ENCODE measurements around the gene PTPRO. TPM values are rescaled to one million over a fixed set of nuclear protein-coding genes. Genes with fewer than 3 reads are reported as not detected.

PTPRO gene
- polyA plus RNA-seq, 1 experiment, result 0.10 TPM

DNA sequence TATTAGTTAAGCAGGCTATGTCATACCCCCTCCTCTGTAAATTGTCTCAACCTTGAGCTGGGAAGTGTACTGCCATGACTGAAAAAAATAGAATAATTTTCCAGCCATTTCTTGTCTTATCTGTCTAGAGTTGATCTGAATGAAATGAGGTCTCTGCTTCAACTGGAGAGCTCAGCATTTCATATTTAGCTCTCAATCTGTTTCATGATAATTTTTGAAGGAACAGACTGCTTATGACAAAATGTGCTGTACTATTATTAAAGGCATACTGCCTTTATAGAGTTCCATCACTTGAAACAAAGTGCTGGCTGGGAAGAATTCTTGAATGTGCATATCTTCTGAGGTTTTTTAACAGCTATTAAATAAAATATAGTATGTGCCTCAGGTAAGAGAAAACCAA, 19.1 kb downstream of the PTPRO start:
- no peak overlapping the region for H3K27ac ChIP-seq (ENCODE audit: low read depth, low read length)
- TF ChIP-seq, protein P1, sequence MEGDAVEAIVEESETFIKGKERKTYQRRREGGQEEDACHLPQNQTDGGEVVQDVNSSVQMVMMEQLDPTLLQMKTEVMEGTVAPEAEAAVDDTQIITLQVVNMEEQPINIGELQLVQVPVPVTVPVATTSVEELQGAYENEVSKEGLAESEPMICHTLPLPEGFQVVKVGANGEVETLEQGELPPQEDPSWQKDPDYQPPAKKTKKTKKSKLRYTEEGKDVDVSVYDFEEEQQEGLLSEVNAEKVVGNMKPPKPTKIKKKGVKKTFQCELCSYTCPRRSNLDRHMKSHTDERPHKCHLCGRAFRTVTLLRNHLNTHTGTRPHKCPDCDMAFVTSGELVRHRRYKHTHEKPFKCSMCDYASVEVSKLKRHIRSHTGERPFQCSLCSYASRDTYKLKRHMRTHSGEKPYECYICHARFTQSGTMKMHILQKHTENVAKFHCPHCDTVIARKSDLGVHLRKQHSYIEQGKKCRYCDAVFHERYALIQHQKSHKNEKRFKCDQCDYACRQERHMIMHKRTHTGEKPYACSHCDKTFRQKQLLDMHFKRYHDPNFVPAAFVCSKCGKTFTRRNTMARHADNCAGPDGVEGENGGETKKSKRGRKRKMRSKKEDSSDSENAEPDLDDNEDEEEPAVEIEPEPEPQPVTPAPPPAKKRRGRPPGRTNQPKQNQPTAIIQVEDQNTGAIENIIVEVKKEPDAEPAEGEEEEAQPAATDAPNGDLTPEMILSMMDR (IDR thresholded peaks at IDR 0.05; ENCODE audit: low read depth, low read length), result no peak
- CTCF ChIA-PET, result no interaction called here
- POLR2A ChIA-PET, result no interaction called here
- no peak overlapping the region for H3K4me3 ChIP-seq (ENCODE audit: low read depth, low read length)
- H3K27me3 ChIP-seq (ENCODE audit: control insufficient read depth, insufficient read depth, low read length), result no peaks in the 10 kb centered on the region
- DNase-seq (ENCODE audit: low read depth, low spot score), result no peak
- no peaks in the 10 kb centered on the region for H3K9me3 ChIP-seq (ENCODE audit: control insufficient read depth, insufficient read depth, low read length)

DNA sequence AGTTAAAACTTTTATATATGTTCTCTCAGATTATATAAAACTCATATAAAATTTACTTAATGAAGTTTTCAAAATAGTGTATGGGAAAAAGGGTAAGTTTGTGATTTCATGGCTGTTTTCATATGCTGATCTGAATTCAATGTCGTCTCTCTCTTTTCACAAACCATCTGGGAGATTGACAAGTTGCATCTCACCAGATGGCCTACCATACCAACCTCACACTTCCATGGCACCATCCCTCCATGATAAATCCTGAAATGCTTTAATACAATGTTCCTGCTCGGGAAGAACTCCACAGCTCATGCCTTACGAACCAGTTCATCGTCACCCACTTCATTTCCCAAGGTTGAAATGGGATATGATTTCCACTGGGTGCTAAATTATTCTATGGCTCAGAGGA, 22.3 kb downstream of the PTPRO start:
- TF ChIP-seq, protein P1 (IDR thresholded peaks at IDR 0.05; ENCODE audit: low read depth, low read length), result no peak
- ChIA-PET CTCF (no interaction called here), POLR2A (no interaction called here)
- H3K27me3 ChIP-seq (ENCODE audit: control insufficient read depth, insufficient read depth, low read length), result no peaks in the 10 kb centered on the region
- H3K9me3 ChIP-seq (ENCODE audit: control insufficient read depth, insufficient read depth, low read length), result no peaks in the 10 kb centered on the region
- H3K4me3 ChIP-seq (ENCODE audit: low read depth, low read length), result no peak overlapping the region
- DNase-seq (ENCODE audit: low read depth, low spot score), result no peak
- no peak overlapping the region for H3K27ac ChIP-seq (ENCODE audit: low read depth, low read length)

DNA sequence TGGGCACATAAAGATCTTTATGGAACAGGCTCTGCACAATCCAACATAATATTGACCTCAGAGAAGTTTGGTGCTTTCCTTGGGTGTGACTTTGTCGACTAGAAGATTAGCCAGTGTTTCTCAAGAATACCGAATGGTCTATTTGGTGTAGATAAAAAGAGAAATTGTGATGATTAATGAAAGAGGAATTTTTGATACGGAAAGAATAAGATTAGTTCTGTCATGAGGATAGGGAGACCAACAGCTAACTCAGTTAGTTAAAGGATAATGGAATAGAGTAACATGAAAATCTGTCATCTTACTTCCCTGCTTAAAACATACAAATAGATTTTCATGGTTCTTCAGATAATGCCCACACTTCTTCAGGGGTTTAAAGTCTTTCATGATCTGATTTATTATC, 24.2 kb downstream of the PTPRO start:
- Histone ChIP-seq H3K9me3 (ENCODE audit: control insufficient read depth, insufficient read depth, low read length) (no peaks in the 10 kb centered on the region), H3K4me3 (ENCODE audit: low read depth, low read length) (no peak overlapping the region), H3K27me3 (ENCODE audit: control insufficient read depth, insufficient read depth, low read length) (no peaks in the 10 kb centered on the region), H3K27ac (ENCODE audit: low read depth, low read length) (no peak overlapping the region)
- ChIA-PET POLR2A (no interaction called here), CTCF (no interaction called here)
- DNase-seq (ENCODE audit: low read depth, low spot score), result no peak
- TF ChIP-seq, protein P1 (IDR thresholded peaks at IDR 0.05; ENCODE audit: low read depth, low read length), result no peak

DNA sequence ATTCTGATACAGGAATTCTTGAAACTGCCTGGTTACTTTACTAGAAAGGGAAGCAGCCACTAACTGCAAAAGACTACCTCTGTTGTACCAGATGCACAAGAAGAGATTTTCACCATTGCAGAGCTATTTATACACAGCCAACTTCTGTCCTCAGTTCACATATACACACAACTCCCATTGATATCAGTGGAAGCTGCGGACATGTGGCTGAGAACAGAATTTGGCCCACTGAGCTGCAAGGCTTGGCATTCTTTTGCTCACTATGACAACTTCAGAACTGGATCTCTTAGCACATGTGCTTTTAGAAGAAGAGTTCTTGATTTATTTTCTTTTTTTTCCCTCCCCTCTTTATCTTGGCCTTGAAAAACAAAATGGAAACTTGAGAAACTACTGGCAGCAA, 28.3 kb downstream of the PTPRO start:
- H3K27ac ChIP-seq (ENCODE audit: low read depth, low read length), result no peak overlapping the region
- no peak overlapping the region for H3K4me3 ChIP-seq (ENCODE audit: low read depth, low read length)
- ChIA-PET CTCF (no interaction called here), POLR2A (no interaction called here)
- TF ChIP-seq, protein P1 (IDR thresholded peaks at IDR 0.05; ENCODE audit: low read depth, low read length), result no peak
- no peaks in the 10 kb centered on the region for H3K27me3 ChIP-seq (ENCODE audit: control insufficient read depth, insufficient read depth, low read length)
- H3K9me3 ChIP-seq (ENCODE audit: control insufficient read depth, insufficient read depth, low read length), result no peaks in the 10 kb centered on the region
- DNase-seq (ENCODE audit: low read depth, low spot score), result no peak

DNA sequence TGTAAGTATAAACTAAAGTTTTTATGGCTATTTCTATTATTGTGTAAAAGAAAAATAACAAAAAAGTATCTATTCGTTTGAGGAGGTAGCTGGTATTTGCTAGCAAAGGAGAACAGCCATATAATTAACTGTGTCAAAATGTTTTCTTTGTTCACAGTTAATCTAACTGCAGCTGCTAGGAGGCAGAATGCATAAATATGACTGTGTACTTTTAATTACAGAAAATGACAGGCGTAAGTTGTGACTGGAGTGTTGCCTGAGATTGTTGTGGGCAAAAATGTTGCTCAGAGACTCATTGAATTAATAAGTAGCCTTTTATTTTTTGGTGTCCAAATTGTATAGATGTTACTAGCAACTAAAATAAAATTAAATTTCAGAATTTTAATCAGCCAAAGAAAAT, 33.5 kb downstream of the PTPRO start:
- TF ChIP-seq, protein P1 (IDR thresholded peaks at IDR 0.05; ENCODE audit: low read depth, low read length), result no peak
- Histone ChIP-seq H3K9me3 (ENCODE audit: control insufficient read depth, insufficient read depth, low read length) (no peaks in the 10 kb centered on the region), H3K27me3 (ENCODE audit: control insufficient read depth, insufficient read depth, low read length) (no peaks in the 10 kb centered on the region), H3K27ac (ENCODE audit: low read depth, low read length) (no peak overlapping the region), H3K4me3 (ENCODE audit: low read depth, low read length) (no peak overlapping the region)
- ChIA-PET POLR2A (no interaction called here), CTCF (no interaction called here)
- DNase-seq (ENCODE audit: low read depth, low spot score), result no peak

Measured in AG04450 (cell line).